ENCODE measurements around the gene ZKSCAN5.
"Not testable (repeated sequence)": the region's sequence is repeated elsewhere in the genome, so short reads cannot be mapped to it uniquely, and the experiment has no call there.

Gene ZKSCAN5

GRCh38 chr7:99497766-99498545, 6.5 kb upstream of the ZKSCAN5 start:
- no peak for DNase-seq (ENCODE audit: low read depth)

- DNase-seq (ENCODE audit: low read depth): no peak
These were observed 5.9 kb upstream of the ZKSCAN5 start for GRCh38 chr7:99498546-99498944.

DNA sequence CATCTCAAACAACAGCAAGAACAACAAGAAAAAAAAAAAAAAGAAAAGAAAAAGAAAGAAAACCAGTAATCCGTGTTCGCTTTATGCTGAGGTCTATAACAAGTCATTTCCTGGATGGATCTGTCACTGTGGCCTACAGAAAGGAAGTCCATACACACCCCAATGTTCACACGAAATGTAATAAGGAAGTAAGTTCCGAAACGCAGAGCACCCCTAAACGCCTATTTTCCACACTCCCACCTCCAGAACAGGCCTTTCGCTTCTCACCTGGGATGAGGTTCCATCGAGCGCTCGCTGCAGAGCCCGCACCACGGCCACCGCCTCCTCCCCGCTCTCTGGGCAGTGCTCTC, 5.1 kb upstream of the ZKSCAN5 start:
- DNase-seq (ENCODE audit: low read depth): no peak

- DNase-seq (ENCODE audit: low read depth): peak; percentile 66
These were observed 4.5 kb upstream of the ZKSCAN5 start, which contains the start of gene ZNF394 for GRCh38 chr7:99499721-99500636. Gene ZNF394 (minus strand): TSS chr7:99500281. CDS start chr7:99500093, 188 bp downstream.

GRCh38 chr7:99500637-99501009, 3.8 kb upstream of the ZKSCAN5 start:
- DNase-seq (ENCODE audit: low read depth): no peak

DNA sequence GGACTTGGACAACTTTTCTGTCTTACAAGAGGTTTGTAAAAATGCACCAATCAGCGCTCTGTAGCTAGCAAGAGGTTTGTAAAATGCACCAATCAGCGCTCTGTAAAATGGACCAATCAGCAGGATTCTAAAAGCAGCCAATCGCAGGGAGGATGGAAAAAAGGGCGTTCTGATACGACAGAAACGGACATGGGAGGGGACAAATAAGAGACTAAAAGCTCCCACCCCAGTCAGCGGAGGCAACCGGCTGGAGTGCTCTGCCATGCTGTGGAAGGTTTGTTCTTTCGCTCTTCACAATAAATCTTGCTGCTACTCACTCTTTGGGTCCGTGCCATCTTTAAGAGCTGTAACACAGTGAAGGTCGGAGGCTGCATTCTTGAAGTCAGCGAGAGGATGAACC, 3.2 kb upstream of the ZKSCAN5 start:
- not testable (repeated sequence) for DNase-seq (ENCODE audit: low read depth)

DNA sequence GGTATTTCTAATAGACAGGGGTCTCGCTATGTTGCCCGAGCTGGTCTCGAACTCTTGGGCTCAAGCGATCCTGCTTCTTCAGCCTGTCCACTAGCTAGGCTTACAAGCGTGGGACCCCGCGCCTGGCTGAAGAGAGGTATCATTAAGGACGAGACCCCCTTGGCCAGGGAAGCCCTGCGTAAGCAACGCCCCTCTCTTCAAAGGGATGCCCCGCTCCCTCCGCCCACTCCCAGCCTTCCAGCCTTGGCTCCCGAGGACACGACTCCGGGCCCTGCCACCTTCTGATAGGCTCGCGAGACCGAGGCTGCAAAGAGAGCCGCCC, 220 bp upstream of the ZKSCAN5 start:
- no peak for DNase-seq (ENCODE audit: low read depth)

DNA sequence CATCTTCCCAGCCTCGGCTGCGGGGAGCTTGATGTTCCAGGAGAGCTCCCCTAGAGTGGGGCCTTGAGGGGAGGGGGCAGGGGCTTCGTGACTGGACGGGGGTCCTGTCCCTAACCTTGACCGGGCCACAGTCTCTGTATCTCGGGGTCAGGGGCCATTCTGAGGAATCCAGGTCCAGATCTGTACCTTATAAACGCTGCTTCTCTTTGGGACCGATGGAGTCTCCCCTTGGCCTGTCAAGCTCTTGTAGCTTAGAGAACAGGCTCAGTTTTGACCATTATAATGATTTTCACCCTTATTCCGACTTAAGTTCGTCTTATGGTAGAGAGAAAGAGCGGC, 831 bp downstream of the ZKSCAN5 start:
- no peak for DNase-seq (ENCODE audit: low read depth)

- DNase-seq (ENCODE audit: low read depth): no peak
These were observed 9.6 kb downstream of the ZKSCAN5 start for GRCh38 chr7:99514050-99514449.

DNA sequence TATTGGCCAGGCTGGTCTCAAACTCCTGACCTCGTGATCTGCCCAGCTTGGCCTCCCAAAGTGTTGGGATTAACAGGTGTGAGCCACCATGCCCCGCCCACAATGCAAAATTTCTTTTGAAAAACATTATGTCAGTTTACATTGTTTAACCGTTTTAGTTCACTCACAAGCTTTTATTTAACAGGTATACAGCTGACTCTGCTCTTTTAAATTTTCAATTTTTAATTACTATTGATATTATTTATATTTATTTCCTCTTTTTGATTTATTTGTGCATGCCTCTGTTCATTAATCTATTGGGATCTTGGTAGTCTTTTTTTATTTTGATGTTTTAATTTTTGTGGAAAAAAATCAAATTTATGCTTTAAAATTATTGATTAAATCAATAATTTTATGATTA, 16.9 kb downstream of the ZKSCAN5 start:
- no peak for DNase-seq (ENCODE audit: low read depth)

- no peak for DNase-seq (ENCODE audit: low read depth)
These were observed 21.4 kb downstream of the ZKSCAN5 start for GRCh38 chr7:99525713-99526440.

DNA sequence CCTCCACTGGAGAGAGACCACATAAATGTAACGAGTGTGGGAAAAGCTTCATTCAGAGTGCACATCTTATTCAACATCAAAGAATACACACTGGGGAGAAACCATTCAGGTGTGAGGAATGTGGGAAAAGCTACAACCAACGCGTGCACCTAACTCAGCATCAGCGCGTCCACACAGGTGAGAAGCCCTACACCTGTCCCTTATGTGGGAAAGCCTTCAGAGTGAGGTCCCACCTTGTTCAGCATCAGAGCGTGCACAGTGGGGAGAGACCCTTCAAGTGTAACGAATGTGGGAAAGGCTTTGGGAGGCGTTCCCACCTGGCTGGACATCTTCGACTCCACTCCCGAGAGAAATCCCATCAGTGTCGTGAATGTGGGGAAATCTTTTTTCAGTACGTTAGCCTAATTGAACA, 26.9 kb downstream of the ZKSCAN5 start:
- no peak for DNase-seq (ENCODE audit: low read depth)

DNA sequence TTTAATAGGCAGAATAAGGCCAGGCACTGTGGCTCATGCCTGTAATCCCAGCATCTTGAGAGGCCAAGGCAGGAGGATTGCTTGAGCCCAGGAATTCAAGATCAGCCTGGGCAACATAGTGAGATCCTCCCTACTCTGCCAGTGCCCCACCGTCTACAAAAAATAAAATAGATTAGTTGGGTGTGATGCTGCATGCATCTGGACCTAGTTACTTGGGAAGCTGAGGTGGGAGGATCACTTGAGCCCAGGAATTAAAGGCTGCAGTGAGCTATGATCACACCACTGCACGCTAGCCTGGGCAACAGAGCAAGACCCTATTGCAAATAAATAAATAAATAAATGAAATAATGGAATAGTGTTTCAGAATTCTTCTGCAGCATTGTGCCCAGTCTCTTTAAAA, 31.2 kb downstream of the ZKSCAN5 start:
- DNase-seq (ENCODE audit: low read depth): no peak

GRCh38 chr7:99539213-99539811, 34.9 kb downstream of the ZKSCAN5 start:
- DNase-seq (ENCODE audit: low read depth): no peak

GRCh38 chr7:99540542-99540941, 36.1 kb downstream of the ZKSCAN5 start:
- DNase-seq (ENCODE audit: low read depth): no peak

- DNase-seq (ENCODE audit: low read depth): no peak
These were observed 36.8 kb downstream of the ZKSCAN5 start for GRCh38 chr7:99541212-99541611.

GRCh38 chr7:99543081-99543671, 38.7 kb downstream of the ZKSCAN5 start:
- no peak for DNase-seq (ENCODE audit: low read depth)

GRCh38 chr7:99543916-99544315, 39.5 kb downstream of the ZKSCAN5 start:
- DNase-seq (ENCODE audit: low read depth): no peak

DNA sequence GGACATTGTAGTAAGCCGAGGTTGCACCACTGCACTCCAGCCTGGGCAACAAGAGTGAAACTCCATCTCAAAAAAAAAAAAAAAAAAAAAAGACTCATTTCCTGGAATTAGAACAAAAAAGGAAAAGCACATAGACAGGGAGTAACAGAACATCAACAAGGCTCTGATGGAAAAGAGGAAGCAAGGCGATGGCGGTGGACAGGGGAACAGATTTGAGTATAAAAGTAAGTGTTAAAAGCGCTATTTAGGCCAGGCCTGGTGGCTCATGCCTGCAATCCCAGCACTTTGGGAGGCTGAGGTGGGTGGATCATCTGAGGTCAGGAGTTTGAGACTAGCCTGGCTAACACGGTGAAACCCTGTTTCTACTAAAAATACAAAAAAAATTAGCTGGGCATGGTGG, 40.8 kb downstream of the ZKSCAN5 start:
- not testable (repeated sequence) for DNase-seq (ENCODE audit: low read depth)

DNA sequence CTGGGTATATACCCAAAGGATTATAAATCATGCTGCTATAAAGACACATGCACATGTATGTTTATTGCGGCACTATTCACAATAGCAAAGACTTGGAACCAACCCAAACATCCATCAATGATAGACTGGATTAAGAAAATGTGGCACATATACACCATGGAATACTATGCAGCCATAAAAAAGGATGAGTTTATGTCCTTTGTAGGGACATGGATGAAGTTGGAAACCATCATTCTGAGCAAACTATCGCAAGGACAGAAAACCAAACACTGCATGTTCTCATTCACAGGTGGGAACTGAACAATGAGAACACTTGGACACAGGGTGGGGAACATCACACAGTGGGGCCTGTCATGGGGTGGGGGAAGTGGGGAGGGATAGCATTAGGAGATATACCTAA, 45.1 kb downstream of the ZKSCAN5 start:
- not testable (repeated sequence) for DNase-seq (ENCODE audit: low read depth)

GRCh38 chr7:99551334-99551733, 46.9 kb downstream of the ZKSCAN5 start:
- DNase-seq (ENCODE audit: low read depth): no peak
